ENCODE measurements around the gene ATF7IP2. TPM values are rescaled to one million over a fixed set of nuclear protein-coding genes. Genes with fewer than 3 reads are reported as not detected.

ATF7IP2 gene
- polyA plus RNA-seq, 1 donor = 5.5 TPM

- no peak for DNase-seq (ENCODE audit: low read depth)
These were observed 124.4 kb downstream of the ATF7IP2 start for GRCh38 chr16:10510279-10510678.

- no peak for DNase-seq (ENCODE audit: low read depth)
These were observed 126.0 kb downstream of the ATF7IP2 start for GRCh38 chr16:10511829-10512228.

GRCh38 chr16:10514369-10515055 lies 128.7 kb downstream of the ATF7IP2 start:
- peak; percentile 1 for DNase-seq (ENCODE audit: low read depth)

GRCh38 chr16:10517868-10518267 lies 132.0 kb downstream of the ATF7IP2 start:
- no peak for DNase-seq (ENCODE audit: low read depth)

- no peak for DNase-seq (ENCODE audit: low read depth)
These were observed 132.7 kb downstream of the ATF7IP2 start for GRCh38 chr16:10518479-10519041.

- DNase-seq (ENCODE audit: low read depth) = no peak
These were observed 133.4 kb downstream of the ATF7IP2 start for GRCh38 chr16:10519297-10519696.

- no peak for DNase-seq (ENCODE audit: low read depth)
These were observed 134.3 kb downstream of the ATF7IP2 start for GRCh38 chr16:10519929-10520868.

GRCh38 chr16:10520869-10521578 lies 135.2 kb downstream of the ATF7IP2 start:
- no peak for DNase-seq (ENCODE audit: low read depth)

- peak; percentile 48 for DNase-seq (ENCODE audit: low read depth)
These were observed 135.9 kb downstream of the ATF7IP2 start for GRCh38 chr16:10521681-10522274.

GRCh38 chr16:10522966-10523365 lies 137.1 kb downstream of the ATF7IP2 start:
- no peak for DNase-seq (ENCODE audit: low read depth)

GRCh38 chr16:10525214-10525825 lies 139.5 kb downstream of the ATF7IP2 start:
- DNase-seq (ENCODE audit: low read depth) = no peak

- DNase-seq (ENCODE audit: low read depth) = no peak
These were observed 141.1 kb downstream of the ATF7IP2 start for GRCh38 chr16:10526962-10527361.

- DNase-seq (ENCODE audit: low read depth) = no peak
These were observed 142.8 kb downstream of the ATF7IP2 start for GRCh38 chr16:10528635-10529034.

GRCh38 chr16:10529895-10530669 lies 144.2 kb downstream of the ATF7IP2 start:
- no peak for DNase-seq (ENCODE audit: low read depth)

- no peak for DNase-seq (ENCODE audit: low read depth)
These were observed 144.8 kb downstream of the ATF7IP2 start for GRCh38 chr16:10530685-10531084.

GRCh38 chr16:10531582-10531981 lies 145.7 kb downstream of the ATF7IP2 start:
- DNase-seq (ENCODE audit: low read depth) = no peak

All from forelimb muscle (tissue), 1 donor.